HepG2 (cell line): ENCODE data around the gene RASL10A. TPM values are rescaled to one million over a fixed set of nuclear protein-coding genes. Genes with fewer than 3 reads are reported as not detected.

Source experiments
- ATAC-seq: fragments of 200-7000 bp; cut with Tn5 transposase; 3 replicates; pipeline ENCODE4 v1.9.1; 2020; ENCODE audit warnings: mild to moderate bottlenecking, moderate library complexity
- BruUV-seq: library from RNA; stranded (reverse); fragments of 400-500 nt; replicated peaks from 2 replicates; lab custom pipeline; 2021; lab: Mats Ljungman, UMichigan
- CTCF ChIA-PET: fragments of 300-600 bp; formaldehyde crosslinking; extraction: SDS; loops from one replicate; lab custom pipeline; 2021; ENCODE audit warnings: low total read pairs, inconsistent platforms, low intra/inter-chr PET ratio; lab: Yijun Ruan, JAX
- POLR2A ChIA-PET: fragments of 350-600 bp; sonication (Branson Sonifier 250); formaldehyde crosslinking; loops from one replicate; lab custom pipeline; 2020; ENCODE audit warnings: antibody characterized with exemption, inconsistent platforms; lab: Yijun Ruan, JAX
- DNase-seq: peaks from one replicate; pipeline ENCODE4 v3.0.0-alpha.2; 2015; ENCODE audit warnings: low spot score
- FAIRE-seq: peaks from 3 replicates; lab custom pipeline; 2011; peaks lifted over from hg19 to GRCh38; lab: Jason Lieb, UNC
- H2AFZ ChIP-seq: one replicate; pipeline ENCODE4 v1.6.1; 2011; ENCODE audit warnings: low read length, inconsistent platforms
- H3K27ac ChIP-seq: fragments of 300-600 bp; 3 replicates; pipeline ENCODE4 v1.8.0; 2011; ENCODE audit warnings: mixed run types, mild to moderate bottlenecking, mixed read lengths, low read length, inconsistent platforms; ENCODE audit not compliant: insufficient read depth; ENCODE audit errors: extremely low read length
- H3K27me3 ChIP-seq, 2 experiments: fragments of 200-600 bp in 1 of 2; 2 replicates in 1 of 2; 3 replicates in 1 of 2; pipeline versions ENCODE4 v1.6.0 to v1.8.0; 2011; ENCODE audit warnings: low read length in 2 of 2, mild to moderate bottlenecking in 2 of 2, moderate library complexity in 2 of 2, inconsistent platforms in 1 of 2; ENCODE audit not compliant: insufficient read depth in 2 of 2, control insufficient read depth in 1 of 2
- H3K36me3 ChIP-seq, 2 experiments: fragments of 200-600 bp in 1 of 2; replicated peaks in 1 of 2; 2 replicates in 1 of 2; 3 replicates in 1 of 2; pipeline versions ENCODE4 v1.5.1 to v1.8.0; 2011; ENCODE audit warnings: low read length in 2 of 2, inconsistent platforms in 1 of 2; ENCODE audit not compliant: insufficient read depth in 2 of 2, control insufficient read depth in 1 of 2
- H3K4me1 ChIP-seq: 2 replicates; pipeline ENCODE4 v1.5.1; 2012; ENCODE audit warnings: low read length, inconsistent platforms; ENCODE audit not compliant: insufficient read depth
- H3K4me2 ChIP-seq: 2 replicates; pipeline ENCODE4 v1.6.0; 2011; ENCODE audit warnings: low read depth, low read length, inconsistent platforms
- H3K4me3 ChIP-seq, 3 experiments: fragments of 200-600 bp in 1 of 3; sonication (generic), shearing (Covaris generic) in 1 of 3; replicated peaks in 1 of 3; 2 replicates each; pipeline ENCODE4 v1.5.1; 2011 to 2016; ENCODE audit warnings: low read length in 3 of 3, inconsistent platforms in 2 of 3, low read depth in 2 of 3, mild to moderate bottlenecking in 2 of 3, control low read depth in 1 of 3, mixed read lengths in 1 of 3; ENCODE audit not compliant: insufficient read depth in 1 of 3
- H3K79me2 ChIP-seq: one replicate; pipeline ENCODE4 v1.6.1; 2011; ENCODE audit warnings: low read length, inconsistent platforms; ENCODE audit not compliant: insufficient read depth
- H3K9ac ChIP-seq: 2 replicates; pipeline ENCODE4 v1.6.0; 2011; ENCODE audit warnings: mild to moderate bottlenecking, low read depth, low read length, inconsistent platforms; ENCODE audit not compliant: insufficient read depth
- H3K9me3 ChIP-seq: 2 replicates; pipeline ENCODE4 v1.5.1; 2012; ENCODE audit warnings: mild to moderate bottlenecking, low read length
- H4K20me1 ChIP-seq: 2 replicates; pipeline ENCODE4 v1.6.0; 2011; ENCODE audit warnings: inconsistent platforms, mild to moderate bottlenecking, low read length, moderate library complexity; ENCODE audit not compliant: insufficient read depth
- ARID5B ChIP-seq: IDR thresholded peaks from 2 replicates; pipeline ENCODE4 v1.4.0; 2020; ENCODE audit warnings: mild to moderate bottlenecking, missing genetic modification reagents
- ASH2L ChIP-seq: fragments of 300-600, 200-600 bp; sonication (generic); IDR thresholded peaks from 2 replicates; pipeline ENCODE4 v1.7.0; 2017; ENCODE audit warnings: low read depth, mild to moderate bottlenecking, moderate library complexity, mixed read lengths, low read length; ENCODE audit not compliant: insufficient read length
- CEBPB ChIP-seq: IDR thresholded peaks from 2 replicates; pipeline ENCODE4 v1.6.1; 2011; ENCODE audit warnings: low read depth, low read length, improper control_type of control experiment, borderline replicate concordance
- FOXP4 ChIP-seq: sonication (generic); formaldehyde crosslinking; IDR thresholded peaks from 2 replicates; pipeline ENCODE4 v1.4.0; 2020; ENCODE audit warnings: missing genetic modification reagents
- GFI1 ChIP-seq: sonication (generic); formaldehyde crosslinking; IDR thresholded peaks from 2 replicates; pipeline ENCODE4 v1.5.0; 2020; ENCODE audit warnings: missing genetic modification reagents, mild to moderate bottlenecking, borderline replicate concordance
- HOXA5 ChIP-seq: sonication (generic); formaldehyde crosslinking; IDR thresholded peaks from 2 replicates; pipeline ENCODE4 v1.4.0; 2020; ENCODE audit warnings: missing genetic modification reagents
- KLF15 ChIP-seq: sonication (generic); formaldehyde crosslinking; IDR thresholded peaks from 2 replicates; pipeline ENCODE4 v1.8.1; 2023; ENCODE audit warnings: borderline replicate concordance, mild to moderate bottlenecking, inconsistent platforms, missing genetic modification reagents, mixed read lengths
- MED1 ChIP-seq: sonication (generic); formaldehyde crosslinking; IDR thresholded peaks from 2 replicates; pipeline ENCODE4 v1.4.0; 2020; ENCODE audit warnings: missing genetic modification reagents
- NR2F6 ChIP-seq, 2 experiments: IDR thresholded peaks; 2 replicates each; pipeline ENCODE4 v1.6.1; 2016; ENCODE audit warnings: antibody characterized with exemption in 1 of 2, mild to moderate bottlenecking in 1 of 2
- PAF1 ChIP-seq: IDR thresholded peaks from 2 replicates; pipeline ENCODE4 v1.6.1; 2016; ENCODE audit warnings: missing genetic modification reagents, missing compliant biosample characterization
- PHF21A ChIP-seq: sonication (generic); formaldehyde crosslinking; IDR thresholded peaks from 2 replicates; pipeline ENCODE4 v1.5.0; 2020; ENCODE audit warnings: mild to moderate bottlenecking, missing genetic modification reagents
- SOX13 ChIP-seq, 3 experiments: fragments of 450-650 bp in 1 of 3; sonication (generic) in 1 of 3; formaldehyde crosslinking in 1 of 3; IDR thresholded peaks in 2 of 3; conservative IDR thresholded peaks in 1 of 3; 2 replicates each; pipeline versions ENCODE4 v1.5.0 to v1.6.1; 2016 to 2020; ENCODE audit warnings: antibody characterized with exemption in 1 of 3, mild to moderate bottlenecking in 1 of 3, missing compliant biosample characterization in 1 of 3, missing genetic modification reagents in 1 of 3, moderate library complexity in 1 of 3
- TGIF2 ChIP-seq: IDR thresholded peaks from 2 replicates; pipeline ENCODE4 v1.6.1; 2016; ENCODE audit warnings: control low read depth, missing compliant biosample characterization
- ZNF724P ChIP-seq: sonication (generic); formaldehyde crosslinking; IDR thresholded peaks from 2 replicates; pipeline ENCODE4 v1.8.0; 2022; ENCODE audit warnings: missing genetic modification reagents, borderline replicate concordance
- WGBS: methylation state at CpG from one replicate; pipeline ENCODE4 v1.1.6; 2017; ENCODE audit warnings: low lambda C conversion rate; 5-methylcytosine and 5-hydroxymethylcytosine counted together
- in situ Hi-C: cut with HindIII; loops from 2 replicates; pipeline ENCODE4 v1.10.0; 2017; ENCODE audit warnings: low pct_unique_long_range_greater_than_20kb; ENCODE audit not compliant: extremely low pct_ligation_motif_present
- intact Hi-C: fragments of 100-400 bp; cut with micrococcal nuclease; formaldehyde crosslinking; loops from one replicate; pipeline ENCODE4 v1.10.0; 2022; ENCODE audit not compliant: unreplicated experiment
- polyA plus RNA-seq, 8 experiments: library from polyadenylated mRNA; depleted of rRNA in 3 of 8; stranded (reverse) in 7 of 8; unstranded in 1 of 8; fragments of >200 nt; fragmentation: Illumina TruSeq in 4 of 8; extraction: Trizol in 4 of 8; gene quantifications; 2 replicates each; pipeline versions ENCODE4 v1.2.1 to v1.2.3, GENCODE V29; 2011 to 2016; ENCODE audit warnings: low read depth in 4 of 8, missing spikeins in 1 of 8, mixed read lengths in 1 of 8; ENCODE audit not compliant: insufficient read depth in 1 of 8
- total RNA-seq, 5 experiments: library from RNA; depleted of rRNA; stranded (reverse); fragments of >200 nt; fragmentation: Illumina TruSeq; extraction: Trizol; gene quantifications; 2 replicates each; pipeline ENCODE4 v1.2.3, GENCODE V29; 2016; ENCODE audit warnings: low read depth in 1 of 5

Gene RASL10A
- total and polyA plus RNA-seq, 2 of the 13 experiments (the other 11 are each of a cell fraction or from before 2014, with no cell fraction given), result 0.05 to 0.22 TPM

DNA sequence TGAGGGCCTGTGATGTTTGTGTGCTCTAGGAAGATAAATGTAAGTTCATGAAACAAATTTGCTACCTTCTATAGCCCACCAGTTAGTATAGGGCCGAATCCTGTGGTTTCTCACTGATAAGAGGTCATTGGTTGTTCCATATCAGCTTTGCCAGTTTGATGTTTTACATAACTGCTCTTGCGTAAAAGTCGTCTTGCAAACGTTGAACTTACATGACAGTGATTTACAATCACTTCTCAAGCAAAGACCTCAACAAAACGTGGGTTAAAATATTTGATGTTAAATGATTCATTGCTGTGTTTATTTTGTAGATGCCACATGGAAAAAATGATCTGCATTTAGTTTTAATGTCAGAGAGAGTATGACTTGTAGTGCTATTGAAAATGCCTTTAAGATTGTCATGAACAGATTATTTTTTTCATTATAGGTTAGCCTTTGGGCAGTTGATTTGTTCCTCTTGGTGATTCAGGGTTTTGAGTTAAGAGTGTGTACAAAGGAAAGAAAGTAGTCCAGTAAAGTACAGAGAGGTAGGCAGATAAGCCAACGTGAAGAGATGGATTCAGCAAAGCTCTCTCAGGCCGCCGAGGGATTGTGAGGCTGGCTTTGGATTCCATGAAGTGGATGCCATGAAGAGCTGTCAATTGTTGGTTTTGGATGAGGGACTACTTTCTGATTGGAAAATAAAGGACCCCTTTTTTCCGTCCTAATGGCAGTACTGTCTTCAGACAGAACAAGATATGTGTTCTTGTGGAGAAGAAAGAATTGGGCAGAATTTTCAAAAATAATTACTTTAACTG, 44.8 kb downstream of the RASL10A start:
- peaks cover 75% of the 10 kb centered on the region for H3K4me1 ChIP-seq
- WGBS, result 29% methylated on average over 9 of the region's 9 CpGs
- peak overlapping the region; percentile 98 for H3K27ac ChIP-seq
- H2AFZ ChIP-seq, result no peak overlapping the region
- peak overlapping the region; percentile 100 for H3K9ac ChIP-seq
- H3K27me3 ChIP-seq, result no peaks in the 10 kb centered on the region; a peak in 1 of 5 replicates
- H3K4me3 ChIP-seq, result peak overlapping the region; percentile 75 to 96 (median 93)
- ChIA-PET POLR2A (interaction anchor here (1.2 to 2.0 kb wide), 4 partner anchors 9 to 36 kb away, joined by 3 to 7 read pairs (median 4); partner anchors contain the start of gene GAS2L1), CTCF (no interaction called here)
- peaks cover 96% of the 10 kb centered on the region for H3K79me2 ChIP-seq
- peaks cover 9 to 36% of the 10 kb centered on the region in 2 experiments for H3K36me3 ChIP-seq
- DNase-seq (peak; percentile 69), FAIRE-seq (peak; percentile 26), ATAC-seq (no peak)
- BruUV-seq, result no TSS peak
- peak overlapping the region; percentile 90 for H3K4me2 ChIP-seq
- intact Hi-C loops, result no loop called here
- in situ Hi-C loops, result no loop called here
- no peaks in the 10 kb centered on the region for H3K9me3 ChIP-seq
- peaks cover 63% of the 10 kb centered on the region for H4K20me1 ChIP-seq
- TF ChIP-seq ASH2L (peak; percentile 15), GFI1 (CRISPR knock-in tag) (peak; percentile 92), ZNF724P (CRISPR knock-in tag) (no peak), SOX13 (IDR thresholded peaks at IDR 0.05) (no peak), SOX13 (CRISPR knock-in tag; conservative IDR thresholded peaks at IDR 0.05 in 1 of 2, IDR thresholded peaks at IDR 0.05 in 1 of 2) (peak in 1 of 2 experiments; percentile 11; a peak in 1 of 4 replicates), MED1 (CRISPR knock-in tag) (0 out of 2 replicates have a peak, but pooled peaks have one; percentile 7), KLF15 (no peak), PHF21A (peak; percentile 11; the same call in 1 of the 2 replicates), PAF1 (CRISPR knock-in tag) (0 out of 2 replicates have a peak, but pooled peaks have one; percentile 16), FOXP4 (CRISPR knock-in tag) (no peak), TGIF2 (CRISPR knock-in tag) (0 out of 2 replicates have a peak, but pooled peaks have one; percentile 15), NR2F6 (IDR thresholded peaks at IDR 0.05) (0 out of 2 replicates have a peak, but pooled peaks have one; percentile 20), NR2F6 (CRISPR knock-in tag; IDR thresholded peaks at IDR 0.05) (no peak), ARID5B (CRISPR knock-in tag) (peak; percentile 33; the same call in 1 of the 2 replicates), CEBPB (peak; percentile 60; the same call in 1 of the 2 replicates), HOXA5 (CRISPR knock-in tag) (0 out of 2 replicates have a peak, but pooled peaks have one; percentile 15)
